Ovary (tissue), 3 donors: ENCODE results near the gene THADA.

ENCODE experiments used
- EP300 ChIP-seq: sonication (generic); formaldehyde crosslinking; IDR thresholded peaks from one replicate; pipeline ENCODE4 v1.6.1; 2017; ENCODE audit warnings: antibody characterized with exemption
- TF ChIP-seq, protein P1 (sequence below), 3 donors: fragments of 450-650 bp in 2 of 3; fragments of 200-600 bp in 1 of 3; IDR thresholded peaks; one replicate each; pipeline versions ENCODE4 v1.5.1 to v1.8.0; 2016 to 2022; ENCODE audit warnings: antibody characterized with exemption in 3 of 3, mild to moderate bottlenecking in 1 of 3
- donor health status: DM: no; HTN: no; CAD: no.

DNA sequence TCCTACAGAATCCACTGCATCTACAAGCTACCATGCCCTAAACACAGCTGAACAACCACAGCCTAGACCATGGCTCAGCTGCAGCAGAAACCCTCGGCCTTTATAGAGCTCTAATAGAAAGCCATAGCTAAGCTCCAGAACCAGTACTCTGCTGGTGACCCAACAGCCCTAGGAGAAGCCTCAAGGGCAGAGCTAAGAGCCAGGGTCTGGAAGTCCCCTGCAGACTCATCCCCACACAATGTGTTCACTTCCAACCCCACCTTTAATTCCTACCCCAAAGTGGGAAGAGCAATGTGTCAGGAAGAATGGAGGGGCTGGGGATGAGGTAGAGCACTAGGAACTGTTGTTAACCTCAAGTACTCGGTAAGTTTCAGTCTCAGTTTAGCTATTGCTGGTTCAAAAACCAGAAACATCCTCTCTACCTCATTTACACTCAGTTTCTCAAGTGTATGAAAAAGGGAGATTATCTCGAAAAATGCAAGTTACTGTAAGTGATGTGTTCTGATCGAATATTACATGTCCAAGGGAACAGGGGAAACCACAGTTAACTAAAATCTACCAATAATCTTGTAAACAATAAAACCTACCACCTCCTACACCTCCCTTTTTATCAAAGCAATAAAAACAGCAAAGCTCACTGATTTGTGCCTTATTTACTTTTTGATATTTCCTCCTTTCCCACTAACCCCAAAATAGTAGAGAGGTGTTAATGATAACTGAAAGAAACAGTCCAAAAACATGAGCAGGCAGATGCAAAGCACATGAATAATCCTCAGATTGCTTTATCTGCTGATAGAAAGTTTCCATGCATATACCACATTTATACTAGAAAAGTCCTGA is 36.2 kb downstream of the THADA start:
- TF ChIP-seq, protein P1, sequence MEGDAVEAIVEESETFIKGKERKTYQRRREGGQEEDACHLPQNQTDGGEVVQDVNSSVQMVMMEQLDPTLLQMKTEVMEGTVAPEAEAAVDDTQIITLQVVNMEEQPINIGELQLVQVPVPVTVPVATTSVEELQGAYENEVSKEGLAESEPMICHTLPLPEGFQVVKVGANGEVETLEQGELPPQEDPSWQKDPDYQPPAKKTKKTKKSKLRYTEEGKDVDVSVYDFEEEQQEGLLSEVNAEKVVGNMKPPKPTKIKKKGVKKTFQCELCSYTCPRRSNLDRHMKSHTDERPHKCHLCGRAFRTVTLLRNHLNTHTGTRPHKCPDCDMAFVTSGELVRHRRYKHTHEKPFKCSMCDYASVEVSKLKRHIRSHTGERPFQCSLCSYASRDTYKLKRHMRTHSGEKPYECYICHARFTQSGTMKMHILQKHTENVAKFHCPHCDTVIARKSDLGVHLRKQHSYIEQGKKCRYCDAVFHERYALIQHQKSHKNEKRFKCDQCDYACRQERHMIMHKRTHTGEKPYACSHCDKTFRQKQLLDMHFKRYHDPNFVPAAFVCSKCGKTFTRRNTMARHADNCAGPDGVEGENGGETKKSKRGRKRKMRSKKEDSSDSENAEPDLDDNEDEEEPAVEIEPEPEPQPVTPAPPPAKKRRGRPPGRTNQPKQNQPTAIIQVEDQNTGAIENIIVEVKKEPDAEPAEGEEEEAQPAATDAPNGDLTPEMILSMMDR (IDR thresholded peaks at IDR 0.05): no peak
- TF ChIP-seq EP300: no peak
